Measurements from ENCODE around the gene HSD17B8.

HSD17B8 gene

GRCh38 chr6:33204415-33205190 is at the start of gene HSD17B8:
Gene HSD17B8, plus strand, starts transcription at chr6:33204655. Its CDS starts 14 bp downstream, at chr6:33204669.
- peak within 1 kb of the TSS; percentile 90 for H3K4me3 ChIP-seq (ENCODE audit: low read depth, low read length)
- peak within 1 kb of the TSS; percentile 54 for H3K27ac ChIP-seq (ENCODE audit: low read depth, low read length)
- H3K36me3 ChIP-seq (ENCODE audit: control insufficient read depth, insufficient read depth, low read length): peaks cover 24% of the 10 kb centered on the region
- H3K9me3 ChIP-seq (ENCODE audit: control insufficient read depth, insufficient read depth, low read length): no peaks in the 10 kb centered on the region
- H3K27me3 ChIP-seq (ENCODE audit: control insufficient read depth, insufficient read depth, low read length): peaks cover 30% of the 10 kb centered on the region
- H3K9ac ChIP-seq (ENCODE audit: low read depth, low read length): peak within 1 kb of the TSS; percentile 50; the same call in 1 of the 2 replicates
- H3K4me1 ChIP-seq (ENCODE audit: control insufficient read depth, insufficient read depth, low read length): peaks cover 19% of the 10 kb centered on the region

GRCh38 chr6:33156561-33156960 is 47.9 kb upstream of the HSD17B8 start:
- Histone ChIP-seq H3K27ac (ENCODE audit: low read depth, low read length) (no peak overlapping the region), H3K27me3 (ENCODE audit: control insufficient read depth, insufficient read depth, low read length) (no peaks in the 10 kb centered on the region), H3K9ac (ENCODE audit: low read depth, low read length) (no peak overlapping the region)

GRCh38 chr6:33156964-33157363 is 47.5 kb upstream of the HSD17B8 start:
- peaks cover 3% of the 10 kb centered on the region for H3K27me3 ChIP-seq (ENCODE audit: control insufficient read depth, insufficient read depth, low read length)
- no peak overlapping the region for H3K4me3 ChIP-seq (ENCODE audit: low read depth, low read length)
- no peaks in the 10 kb centered on the region; the same call in 1 of the 2 replicates for H3K4me1 ChIP-seq (ENCODE audit: control insufficient read depth, insufficient read depth, low read length)
- H3K36me3 ChIP-seq (ENCODE audit: control insufficient read depth, insufficient read depth, low read length): no peaks in the 10 kb centered on the region
- H3K9ac ChIP-seq (ENCODE audit: low read depth, low read length): no peak overlapping the region
- H3K27ac ChIP-seq (ENCODE audit: low read depth, low read length): no peak overlapping the region
- H3K9me3 ChIP-seq (ENCODE audit: control insufficient read depth, insufficient read depth, low read length): no peaks in the 10 kb centered on the region

More at GRCh38 chr6:33156561-33156960, 47.9 kb upstream of the HSD17B8 start:
- Histone ChIP-seq H3K36me3 (ENCODE audit: control insufficient read depth, insufficient read depth, low read length) (no peaks in the 10 kb centered on the region), H3K9me3 (ENCODE audit: control insufficient read depth, insufficient read depth, low read length) (no peaks in the 10 kb centered on the region), H3K4me1 (ENCODE audit: control insufficient read depth, insufficient read depth, low read length) (no peaks in the 10 kb centered on the region; the same call in 1 of the 2 replicates), H3K4me3 (ENCODE audit: low read depth, low read length) (no peak overlapping the region)

- Histone ChIP-seq H3K4me3 (ENCODE audit: low read depth, low read length) (no peak overlapping the region), H3K9me3 (ENCODE audit: control insufficient read depth, insufficient read depth, low read length) (no peaks in the 10 kb centered on the region), H3K36me3 (ENCODE audit: control insufficient read depth, insufficient read depth, low read length) (no peaks in the 10 kb centered on the region), H3K27me3 (ENCODE audit: control insufficient read depth, insufficient read depth, low read length) (peaks cover 10% of the 10 kb centered on the region), H3K9ac (ENCODE audit: low read depth, low read length) (no peak overlapping the region), H3K27ac (ENCODE audit: low read depth, low read length) (no peak overlapping the region), H3K4me1 (ENCODE audit: control insufficient read depth, insufficient read depth, low read length) (no peaks in the 10 kb centered on the region; the same call in 1 of the 2 replicates)
These were observed 44.4 kb upstream of the HSD17B8 start for GRCh38 chr6:33160096-33160495.

- no peak overlapping the region for H3K9ac ChIP-seq (ENCODE audit: low read depth, low read length)
- no peak overlapping the region for H3K27ac ChIP-seq (ENCODE audit: low read depth, low read length)
- no peaks in the 10 kb centered on the region; the same call in 1 of the 2 replicates for H3K4me1 ChIP-seq (ENCODE audit: control insufficient read depth, insufficient read depth, low read length)
- peaks cover 10% of the 10 kb centered on the region for H3K27me3 ChIP-seq (ENCODE audit: control insufficient read depth, insufficient read depth, low read length)
- no peaks in the 10 kb centered on the region for H3K9me3 ChIP-seq (ENCODE audit: control insufficient read depth, insufficient read depth, low read length)
- H3K36me3 ChIP-seq (ENCODE audit: control insufficient read depth, insufficient read depth, low read length): no peaks in the 10 kb centered on the region
- H3K4me3 ChIP-seq (ENCODE audit: low read depth, low read length): peak overlapping the region; percentile 67; the same call in 1 of the 2 replicates
These were observed 43.6 kb upstream of the HSD17B8 start for GRCh38 chr6:33160728-33161344.

- Histone ChIP-seq H3K27ac (ENCODE audit: low read depth, low read length) (no peak overlapping the region), H3K9me3 (ENCODE audit: control insufficient read depth, insufficient read depth, low read length) (no peaks in the 10 kb centered on the region), H3K9ac (ENCODE audit: low read depth, low read length) (peak overlapping the region; percentile 64), H3K36me3 (ENCODE audit: control insufficient read depth, insufficient read depth, low read length) (no peaks in the 10 kb centered on the region), H3K4me3 (ENCODE audit: low read depth, low read length) (peak overlapping the region; percentile 67), H3K4me1 (ENCODE audit: control insufficient read depth, insufficient read depth, low read length) (no peaks in the 10 kb centered on the region; the same call in 1 of the 2 replicates), H3K27me3 (ENCODE audit: control insufficient read depth, insufficient read depth, low read length) (peaks cover 10% of the 10 kb centered on the region)
These were observed 42.8 kb upstream of the HSD17B8 start for GRCh38 chr6:33161354-33162331.

GRCh38 chr6:33163540-33163939 is 40.9 kb upstream of the HSD17B8 start:
- no peaks in the 10 kb centered on the region for H3K36me3 ChIP-seq (ENCODE audit: control insufficient read depth, insufficient read depth, low read length)
- no peaks in the 10 kb centered on the region for H3K9me3 ChIP-seq (ENCODE audit: control insufficient read depth, insufficient read depth, low read length)
- H3K9ac ChIP-seq (ENCODE audit: low read depth, low read length): no peak overlapping the region
- no peak overlapping the region for H3K27ac ChIP-seq (ENCODE audit: low read depth, low read length)
- no peak overlapping the region for H3K4me3 ChIP-seq (ENCODE audit: low read depth, low read length)
- H3K27me3 ChIP-seq (ENCODE audit: control insufficient read depth, insufficient read depth, low read length): peaks cover 10% of the 10 kb centered on the region
- no peaks in the 10 kb centered on the region; the same call in 1 of the 2 replicates for H3K4me1 ChIP-seq (ENCODE audit: control insufficient read depth, insufficient read depth, low read length)

GRCh38 chr6:33164176-33164575 is 40.3 kb upstream of the HSD17B8 start:
- peaks cover 10% of the 10 kb centered on the region for H3K27me3 ChIP-seq (ENCODE audit: control insufficient read depth, insufficient read depth, low read length)
- no peaks in the 10 kb centered on the region for H3K36me3 ChIP-seq (ENCODE audit: control insufficient read depth, insufficient read depth, low read length)
- no peaks in the 10 kb centered on the region for H3K9me3 ChIP-seq (ENCODE audit: control insufficient read depth, insufficient read depth, low read length)
- no peak overlapping the region for H3K27ac ChIP-seq (ENCODE audit: low read depth, low read length)
- H3K4me3 ChIP-seq (ENCODE audit: low read depth, low read length): no peak overlapping the region
- H3K4me1 ChIP-seq (ENCODE audit: control insufficient read depth, insufficient read depth, low read length): no peaks in the 10 kb centered on the region; the same call in 1 of the 2 replicates
- no peak overlapping the region for H3K9ac ChIP-seq (ENCODE audit: low read depth, low read length)

- peaks cover 10% of the 10 kb centered on the region for H3K27me3 ChIP-seq (ENCODE audit: control insufficient read depth, insufficient read depth, low read length)
- no peak overlapping the region for H3K4me3 ChIP-seq (ENCODE audit: low read depth, low read length)
- H3K9me3 ChIP-seq (ENCODE audit: control insufficient read depth, insufficient read depth, low read length): no peaks in the 10 kb centered on the region
- no peaks in the 10 kb centered on the region for H3K36me3 ChIP-seq (ENCODE audit: control insufficient read depth, insufficient read depth, low read length)
- no peak overlapping the region for H3K9ac ChIP-seq (ENCODE audit: low read depth, low read length)
- no peak overlapping the region for H3K27ac ChIP-seq (ENCODE audit: low read depth, low read length)
- H3K4me1 ChIP-seq (ENCODE audit: control insufficient read depth, insufficient read depth, low read length): no peaks in the 10 kb centered on the region; the same call in 1 of the 2 replicates
These were observed 39.6 kb upstream of the HSD17B8 start for GRCh38 chr6:33164665-33165373.
